TTC549 (cell line): ENCODE results near the gene DMBX1.

Source experiments
- FAIRE-seq: peaks from 2 replicates; lab custom pipeline; 2012; peaks lifted over from hg19 to GRCh38; lab: Jason Lieb, UNC

The DMBX1 gene

GRCh38 chr1:46526013-46526690 is 36.5 kb downstream of the DMBX1 start:
- no peak for FAIRE-seq

- no peak for FAIRE-seq
Measured at GRCh38 chr1:46526691-46527291, 37.2 kb downstream of the DMBX1 start.

GRCh38 chr1:46527474-46528296 is 38.0 kb downstream of the DMBX1 start:
- FAIRE-seq: no peak

GRCh38 chr1:46528297-46528955 is 38.8 kb downstream of the DMBX1 start:
- FAIRE-seq: no peak

GRCh38 chr1:46529031-46529630 is 39.5 kb downstream of the DMBX1 start:
- FAIRE-seq: no peak

- no peak for FAIRE-seq
Measured at GRCh38 chr1:46530311-46530710, 40.7 kb downstream of the DMBX1 start.

- FAIRE-seq: no peak
Measured at GRCh38 chr1:46530791-46531409, 41.3 kb downstream of the DMBX1 start.

- FAIRE-seq: no peak
Measured at GRCh38 chr1:46532095-46532494, 42.5 kb downstream of the DMBX1 start.

GRCh38 chr1:46532498-46533178 is 43.0 kb downstream of the DMBX1 start:
- FAIRE-seq: no peak

- FAIRE-seq: no peak
Measured at GRCh38 chr1:46533179-46533864, 43.7 kb downstream of the DMBX1 start.

- FAIRE-seq: no peak
Measured at GRCh38 chr1:46535063-46535462, 45.4 kb downstream of the DMBX1 start.

- FAIRE-seq: no peak
Measured at GRCh38 chr1:46536527-46536926, 46.9 kb downstream of the DMBX1 start.

- no peak for FAIRE-seq
Measured at GRCh38 chr1:46537651-46538050, 48.0 kb downstream of the DMBX1 start.

GRCh38 chr1:46538147-46538546 is 48.5 kb downstream of the DMBX1 start:
- no peak for FAIRE-seq
